ENCODE data around the gene ATP6V0C. TPM values are rescaled to one million over a fixed set of nuclear protein-coding genes. Genes with fewer than 3 reads are reported as not detected.

The ATP6V0C gene
- polyA plus RNA-seq, 1 experiment, result 11.0 TPM

DNA sequence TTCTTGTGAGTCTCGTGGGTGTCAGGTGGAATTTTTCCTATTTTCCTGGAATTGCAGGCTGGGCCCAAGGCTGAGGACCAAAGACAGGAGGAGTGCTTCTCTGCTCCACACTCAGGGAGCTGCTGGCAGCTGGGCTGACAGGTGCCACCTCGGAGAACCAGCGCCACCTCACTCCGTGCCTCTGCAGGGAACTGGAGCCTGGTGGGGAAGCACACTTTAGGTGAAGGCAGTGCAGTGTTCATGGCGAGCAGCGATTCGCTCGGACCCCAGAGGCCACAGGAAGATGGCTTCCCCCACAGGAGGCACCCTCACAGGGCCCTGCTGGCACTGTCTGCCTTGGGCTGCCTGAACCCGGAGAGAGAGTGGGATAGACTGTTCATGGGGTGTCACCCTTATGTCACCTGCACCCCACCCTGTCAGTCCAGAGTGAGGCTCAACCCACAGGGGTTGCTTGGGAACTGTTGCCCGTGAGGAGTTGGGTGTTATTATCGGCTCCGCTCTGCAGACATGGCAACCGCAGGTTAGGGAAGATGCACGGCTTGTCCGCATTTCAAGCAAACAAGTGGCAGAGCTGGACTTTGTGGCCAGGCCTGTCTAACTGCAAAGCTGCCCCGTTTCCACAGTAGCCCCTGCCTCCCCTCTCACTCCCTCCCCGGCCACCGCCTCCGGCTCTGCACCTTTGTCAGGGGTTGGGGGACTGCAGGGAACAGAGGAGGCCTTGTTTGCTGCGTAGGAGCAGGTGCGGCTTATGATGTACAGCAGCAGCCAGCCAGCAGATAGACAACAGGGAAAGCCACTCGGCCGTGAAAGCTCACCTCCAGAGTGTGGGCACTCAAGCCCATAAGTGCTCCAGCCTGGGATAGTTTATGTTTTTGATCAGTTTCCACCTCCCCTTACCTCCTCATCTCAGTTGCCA is 23.3 kb upstream of the ATP6V0C start:
- ChIA-PET CTCF (interaction anchor here (4.0 kb wide), 1 partner anchor 11 kb away, joined by 23 read pairs; no protein-coding TSS in a partner anchor), POLR2A (no interaction called here)
- Histone ChIP-seq H3K9me3 (ENCODE audit: control insufficient read depth, insufficient read depth, low read length) (no peaks in the 10 kb centered on the region), H3K27me3 (ENCODE audit: control insufficient read depth, insufficient read depth, low read length) (no peaks in the 10 kb centered on the region), H3K4me3 (ENCODE audit: low read depth, low read length) (no peak overlapping the region), H3K27ac (ENCODE audit: low read depth, low read length) (no peak overlapping the region)
- TF ChIP-seq, protein P1, sequence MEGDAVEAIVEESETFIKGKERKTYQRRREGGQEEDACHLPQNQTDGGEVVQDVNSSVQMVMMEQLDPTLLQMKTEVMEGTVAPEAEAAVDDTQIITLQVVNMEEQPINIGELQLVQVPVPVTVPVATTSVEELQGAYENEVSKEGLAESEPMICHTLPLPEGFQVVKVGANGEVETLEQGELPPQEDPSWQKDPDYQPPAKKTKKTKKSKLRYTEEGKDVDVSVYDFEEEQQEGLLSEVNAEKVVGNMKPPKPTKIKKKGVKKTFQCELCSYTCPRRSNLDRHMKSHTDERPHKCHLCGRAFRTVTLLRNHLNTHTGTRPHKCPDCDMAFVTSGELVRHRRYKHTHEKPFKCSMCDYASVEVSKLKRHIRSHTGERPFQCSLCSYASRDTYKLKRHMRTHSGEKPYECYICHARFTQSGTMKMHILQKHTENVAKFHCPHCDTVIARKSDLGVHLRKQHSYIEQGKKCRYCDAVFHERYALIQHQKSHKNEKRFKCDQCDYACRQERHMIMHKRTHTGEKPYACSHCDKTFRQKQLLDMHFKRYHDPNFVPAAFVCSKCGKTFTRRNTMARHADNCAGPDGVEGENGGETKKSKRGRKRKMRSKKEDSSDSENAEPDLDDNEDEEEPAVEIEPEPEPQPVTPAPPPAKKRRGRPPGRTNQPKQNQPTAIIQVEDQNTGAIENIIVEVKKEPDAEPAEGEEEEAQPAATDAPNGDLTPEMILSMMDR (IDR thresholded peaks at IDR 0.05; ENCODE audit: low read depth, low read length), result no peak
- DNase-seq (ENCODE audit: low read depth, low spot score), result no peak

GRCh38 chr16:2492292-2492691 is 21.5 kb upstream of the ATP6V0C start:
- ChIA-PET CTCF (interaction anchor here (0.8 kb wide), 1 partner anchor 9 kb away, joined by 3 read pairs; no protein-coding TSS in a partner anchor), POLR2A (no interaction called here)
- no peaks in the 10 kb centered on the region for H3K27me3 ChIP-seq (ENCODE audit: control insufficient read depth, insufficient read depth, low read length)

GRCh38 chr16:2493605-2494004 is 20.1 kb upstream of the ATP6V0C start:
- POLR2A ChIA-PET, result no interaction called here
- H3K27me3 ChIP-seq (ENCODE audit: control insufficient read depth, insufficient read depth, low read length), result no peaks in the 10 kb centered on the region
- no peaks in the 10 kb centered on the region; the same call in 1 of the 2 replicates for H3K9me3 ChIP-seq (ENCODE audit: control insufficient read depth, insufficient read depth, low read length)
- CTCF ChIA-PET, result interaction anchor here (0.9 kb wide), 1 partner anchor 10 kb away, joined by 4 read pairs; no protein-coding TSS in a partner anchor
- no peak overlapping the region for H3K4me3 ChIP-seq (ENCODE audit: low read depth, low read length)
- no peak for DNase-seq (ENCODE audit: low read depth, low spot score)
- TF ChIP-seq, protein P1 (IDR thresholded peaks at IDR 0.05; ENCODE audit: low read depth, low read length), result no peak
- no peak overlapping the region for H3K27ac ChIP-seq (ENCODE audit: low read depth, low read length)

More at GRCh38 chr16:2492292-2492691, 21.5 kb upstream of the ATP6V0C start:
- H3K9me3 ChIP-seq (ENCODE audit: control insufficient read depth, insufficient read depth, low read length), result no peaks in the 10 kb centered on the region; the same call in 1 of the 2 replicates
- H3K27ac ChIP-seq (ENCODE audit: low read depth, low read length), result no peak overlapping the region
- TF ChIP-seq, protein P1 (IDR thresholded peaks at IDR 0.05; ENCODE audit: low read depth, low read length), result no peak
- no peak for DNase-seq (ENCODE audit: low read depth, low spot score)
- H3K4me3 ChIP-seq (ENCODE audit: low read depth, low read length), result no peak overlapping the region

DNA sequence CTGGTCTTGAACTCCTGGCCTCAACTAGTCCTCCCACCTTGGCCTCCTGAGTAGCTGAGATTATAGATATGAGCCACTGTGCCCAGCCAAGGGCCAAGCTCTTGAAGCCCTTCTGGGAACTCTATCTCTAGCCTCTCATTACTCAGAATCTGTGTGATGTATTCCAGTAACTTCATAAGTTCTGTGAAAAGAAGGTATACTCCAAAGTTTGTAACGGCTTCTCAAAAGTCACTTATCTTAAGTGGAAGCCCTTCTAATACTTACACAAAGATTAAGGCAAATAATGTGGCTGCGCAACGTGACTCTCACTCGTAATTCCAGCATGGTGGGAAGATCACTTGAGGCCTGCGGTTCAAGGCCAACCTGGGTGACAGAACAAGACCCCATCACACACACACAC is 19.1 kb upstream of the ATP6V0C start:
- H3K27me3 ChIP-seq (ENCODE audit: control insufficient read depth, insufficient read depth, low read length), result no peaks in the 10 kb centered on the region
- H3K27ac ChIP-seq (ENCODE audit: low read depth, low read length), result no peak overlapping the region
- no peaks in the 10 kb centered on the region; the same call in 1 of the 2 replicates for H3K9me3 ChIP-seq (ENCODE audit: control insufficient read depth, insufficient read depth, low read length)
- POLR2A ChIA-PET, result no interaction called here
- DNase-seq (ENCODE audit: low read depth, low spot score), result no peak
- CTCF ChIA-PET, result no interaction called here
- no peak overlapping the region for H3K4me3 ChIP-seq (ENCODE audit: low read depth, low read length)
- TF ChIP-seq, protein P1 (IDR thresholded peaks at IDR 0.05; ENCODE audit: low read depth, low read length), result no peak

- no peak for DNase-seq (ENCODE audit: low read depth, low spot score)
- TF ChIP-seq, protein P1 (IDR thresholded peaks at IDR 0.05; ENCODE audit: low read depth, low read length), result no peak
- POLR2A ChIA-PET, result no interaction called here
- no peaks in the 10 kb centered on the region; the same call in 1 of the 2 replicates for H3K9me3 ChIP-seq (ENCODE audit: control insufficient read depth, insufficient read depth, low read length)
- CTCF ChIA-PET, result no interaction called here
- H3K27me3 ChIP-seq (ENCODE audit: control insufficient read depth, insufficient read depth, low read length), result no peaks in the 10 kb centered on the region
- no peak overlapping the region for H3K4me3 ChIP-seq (ENCODE audit: low read depth, low read length)
- no peak overlapping the region for H3K27ac ChIP-seq (ENCODE audit: low read depth, low read length)
These were observed 18.7 kb upstream of the ATP6V0C start for GRCh38 chr16:2495041-2495440.

Data from AG04450 (cell line).